Measurements from ENCODE around the gene CDH16.
"Not testable (repeated sequence)": the region's sequence is repeated elsewhere in the genome, so short reads cannot be mapped to it uniquely, and the experiment has no call there.

CDH16 gene, protein sequence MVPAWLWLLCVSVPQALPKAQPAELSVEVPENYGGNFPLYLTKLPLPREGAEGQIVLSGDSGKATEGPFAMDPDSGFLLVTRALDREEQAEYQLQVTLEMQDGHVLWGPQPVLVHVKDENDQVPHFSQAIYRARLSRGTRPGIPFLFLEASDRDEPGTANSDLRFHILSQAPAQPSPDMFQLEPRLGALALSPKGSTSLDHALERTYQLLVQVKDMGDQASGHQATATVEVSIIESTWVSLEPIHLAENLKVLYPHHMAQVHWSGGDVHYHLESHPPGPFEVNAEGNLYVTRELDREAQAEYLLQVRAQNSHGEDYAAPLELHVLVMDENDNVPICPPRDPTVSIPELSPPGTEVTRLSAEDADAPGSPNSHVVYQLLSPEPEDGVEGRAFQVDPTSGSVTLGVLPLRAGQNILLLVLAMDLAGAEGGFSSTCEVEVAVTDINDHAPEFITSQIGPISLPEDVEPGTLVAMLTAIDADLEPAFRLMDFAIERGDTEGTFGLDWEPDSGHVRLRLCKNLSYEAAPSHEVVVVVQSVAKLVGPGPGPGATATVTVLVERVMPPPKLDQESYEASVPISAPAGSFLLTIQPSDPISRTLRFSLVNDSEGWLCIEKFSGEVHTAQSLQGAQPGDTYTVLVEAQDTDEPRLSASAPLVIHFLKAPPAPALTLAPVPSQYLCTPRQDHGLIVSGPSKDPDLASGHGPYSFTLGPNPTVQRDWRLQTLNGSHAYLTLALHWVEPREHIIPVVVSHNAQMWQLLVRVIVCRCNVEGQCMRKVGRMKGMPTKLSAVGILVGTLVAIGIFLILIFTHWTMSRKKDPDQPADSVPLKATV

DNA sequence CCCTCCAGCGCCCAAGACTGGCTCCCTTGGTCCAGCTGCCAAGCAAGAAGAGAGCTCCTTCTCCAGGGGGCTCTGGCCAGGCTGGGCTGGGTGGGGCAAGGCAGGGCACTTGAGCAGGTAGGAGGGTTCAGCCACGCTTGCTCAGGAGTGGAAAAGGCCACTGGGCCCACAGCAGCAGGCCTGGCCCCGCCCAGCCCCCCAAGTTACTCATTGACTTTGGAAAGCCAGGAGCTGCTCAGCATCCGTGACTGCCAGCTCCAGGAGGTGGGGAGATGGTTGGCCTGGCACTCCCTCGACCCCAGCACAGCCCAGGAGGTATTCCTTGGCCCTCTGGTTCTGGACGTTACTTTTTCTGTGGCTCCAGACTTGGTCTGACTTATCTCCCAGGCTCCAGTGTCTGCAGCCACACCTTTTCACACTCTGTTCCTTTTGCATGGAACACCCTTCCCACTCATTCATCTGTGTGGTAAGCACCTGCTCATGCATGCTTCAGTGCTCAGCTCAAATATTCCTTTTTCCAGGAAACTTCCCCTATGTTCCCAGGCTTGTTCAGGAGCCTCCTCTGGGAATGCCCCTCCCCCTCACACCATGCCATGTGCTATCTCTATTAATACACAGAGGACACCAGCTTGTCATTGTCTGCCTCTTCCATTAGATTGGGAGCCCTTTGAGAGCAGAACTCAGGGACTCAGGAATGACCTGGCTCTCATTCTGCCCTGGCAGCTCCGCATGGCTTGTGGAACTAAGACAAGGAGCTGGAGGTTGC is at the start of gene CDH16:
Gene CDH16, minus strand, starts transcription at position 83 of the 766 bp plus-strand sequence. CDS start 820 bp downstream, outside the sequence.
- no peak for DNase-seq

DNA sequence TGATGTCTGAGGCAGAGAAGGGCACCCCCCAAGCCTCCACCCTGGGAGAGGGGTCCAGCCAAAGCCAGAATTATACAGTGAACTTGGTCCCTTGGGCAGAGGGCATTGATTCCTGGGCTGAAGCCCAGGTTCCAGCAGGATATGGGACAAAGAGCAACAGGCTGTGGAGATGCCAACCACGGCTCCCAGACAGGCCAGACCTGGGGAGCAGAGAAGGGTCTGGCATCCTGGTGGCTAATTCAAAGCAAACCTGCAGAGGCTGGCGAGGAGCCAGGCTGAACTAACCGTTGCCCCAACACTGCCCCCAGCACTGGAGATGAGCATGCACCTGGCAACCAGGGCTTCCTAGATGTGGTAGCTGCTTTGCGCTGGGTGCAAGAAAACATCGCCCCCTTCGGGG is 45.4 kb upstream of the CDH16 start:
- no peak for DNase-seq

DNA sequence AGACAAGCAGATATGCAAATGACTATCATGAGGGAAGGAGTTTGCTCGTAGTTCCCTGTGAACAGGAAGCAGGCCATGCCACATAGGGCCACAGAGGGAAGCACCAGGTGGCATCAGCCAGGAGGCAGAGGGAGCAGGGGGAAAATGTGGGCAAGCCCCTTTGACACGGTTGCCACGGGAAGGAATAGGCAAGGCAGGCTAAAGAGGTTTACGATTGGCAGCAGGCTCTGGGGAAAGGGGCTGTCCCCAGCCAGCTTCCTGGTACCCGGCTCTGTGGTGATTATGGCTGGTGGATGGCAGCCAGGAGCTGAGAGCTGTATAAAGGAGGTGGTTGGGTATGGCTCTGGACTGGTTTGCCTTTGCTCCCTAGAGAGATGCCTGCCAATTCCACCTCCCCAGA is 43.2 kb upstream of the CDH16 start:
- DNase-seq: no peak

DNA sequence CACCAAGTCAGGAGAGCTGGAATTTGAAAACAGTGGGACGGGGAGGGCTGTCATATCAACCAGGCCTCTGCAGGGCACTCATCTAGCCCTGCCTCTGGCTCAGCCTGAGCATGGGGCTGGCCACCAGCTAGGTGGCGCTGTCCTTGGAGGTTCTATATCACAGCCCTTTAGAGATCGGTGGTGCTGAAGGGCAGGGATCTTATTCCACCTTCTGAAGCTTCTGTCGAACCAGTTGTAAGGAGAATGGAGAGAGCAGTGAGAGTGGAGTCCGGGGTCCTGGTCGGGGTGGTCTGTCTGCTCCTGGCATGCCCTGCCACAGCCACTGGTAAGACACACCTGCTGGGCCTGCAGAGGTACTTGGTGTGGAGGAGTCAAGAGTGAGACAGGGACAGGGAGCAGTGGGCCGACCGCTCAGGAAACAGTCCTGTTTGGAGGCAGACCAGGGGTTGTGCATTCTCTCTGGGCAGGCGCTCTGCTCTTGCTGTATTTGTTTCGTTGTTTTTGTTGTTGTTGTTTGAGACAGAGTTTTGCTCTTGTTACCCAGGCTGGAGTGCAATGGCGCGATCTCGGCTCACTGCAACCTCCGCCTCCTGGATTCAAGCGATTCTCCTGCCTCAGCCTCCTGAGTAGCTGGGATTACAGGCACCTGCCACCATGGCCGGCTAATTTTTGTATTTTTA is 42.5 kb upstream of the CDH16 start, which contains the start of gene CES3:
Gene CES3, plus strand, starts transcription at position 202 of the 680 bp plus-strand sequence. Its CDS starts 42 bp downstream, at position 244.
- no peak for DNase-seq

DNA sequence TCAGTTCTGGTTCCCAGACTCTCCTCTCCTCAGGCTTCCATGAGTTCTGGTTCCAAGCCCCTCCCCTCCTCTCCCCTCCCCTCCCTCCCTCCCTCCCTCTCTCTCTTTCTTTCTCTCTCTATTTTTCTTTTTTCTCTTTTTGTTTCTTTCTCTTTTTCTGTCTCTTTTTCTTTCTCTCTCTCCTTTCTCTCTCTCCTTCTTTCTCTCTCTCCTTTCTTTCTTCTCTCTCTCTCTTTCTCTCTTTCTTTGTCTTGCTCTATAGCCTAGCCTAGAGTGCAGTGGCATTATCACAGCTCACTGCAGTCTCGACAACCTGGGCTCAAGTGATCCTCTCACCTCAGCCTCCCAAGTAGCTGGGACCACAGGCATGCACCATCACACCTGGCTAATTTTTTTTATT is 41.6 kb upstream of the CDH16 start:
- no peak for DNase-seq

DNA sequence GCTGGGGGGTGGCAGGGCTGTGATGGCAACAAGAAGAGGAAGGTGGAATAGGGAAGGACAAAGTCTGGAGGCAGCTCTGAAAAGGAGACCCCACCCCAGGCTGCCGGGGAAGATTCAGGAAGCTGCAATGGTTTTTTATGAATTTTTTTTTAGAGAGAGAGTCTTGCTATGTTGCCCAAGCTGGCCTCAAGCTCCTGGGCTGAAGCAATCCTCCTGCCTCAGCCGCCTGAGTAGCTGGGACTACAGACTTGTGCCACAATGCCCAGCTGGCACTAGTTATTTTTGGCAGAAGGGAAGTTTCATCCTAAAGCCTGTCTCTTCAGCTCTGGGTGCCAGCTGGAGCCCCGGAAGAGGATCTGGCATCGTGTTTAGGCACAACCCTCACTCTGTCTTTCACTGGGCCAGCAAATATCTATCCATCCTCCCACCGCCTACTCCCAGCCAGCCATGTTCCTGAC is 41.0 kb upstream of the CDH16 start:
- DNase-seq: no peak

DNA sequence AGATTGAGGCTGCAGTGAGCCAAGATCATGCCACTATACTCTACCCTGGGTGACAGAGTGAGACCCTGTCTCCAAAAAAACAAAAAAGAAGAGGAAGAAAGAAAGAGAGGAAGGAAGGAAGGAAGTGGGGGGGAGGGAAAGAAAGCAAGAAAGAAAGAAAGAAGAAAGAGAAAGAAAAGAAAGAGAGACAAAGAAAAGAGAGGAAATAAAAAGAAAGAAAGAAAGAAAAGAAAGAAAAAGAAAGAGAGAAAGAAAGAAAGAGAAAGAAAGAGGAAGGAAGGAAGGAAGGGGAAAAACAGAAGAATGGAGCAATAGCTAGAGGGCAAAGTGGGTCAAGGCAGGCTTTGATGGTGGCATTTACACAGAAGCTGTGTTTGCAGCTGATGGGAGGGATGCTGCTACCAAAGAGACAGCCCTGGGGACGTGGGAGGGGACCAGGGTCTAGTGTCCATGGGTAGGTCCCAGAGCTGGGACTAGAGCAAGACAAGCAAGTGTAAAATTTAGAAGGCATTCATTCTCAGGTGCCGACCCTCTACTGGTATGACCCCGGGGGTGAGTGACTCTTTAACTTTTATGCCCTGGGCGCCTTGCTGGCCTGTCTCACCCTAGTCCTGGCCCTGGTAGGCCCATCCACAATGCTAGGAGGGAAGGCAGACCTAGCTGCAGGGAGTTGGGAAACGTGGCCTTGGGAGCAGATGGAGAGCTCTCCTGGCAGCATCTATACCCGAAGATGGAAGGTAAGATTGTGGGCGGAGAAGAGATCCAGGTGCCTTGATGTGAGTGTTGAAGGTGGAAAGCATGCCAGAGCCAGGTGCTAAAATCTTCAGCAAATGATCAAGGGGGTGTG is 40.4 kb upstream of the CDH16 start:
- DNase-seq: no peak

DNA sequence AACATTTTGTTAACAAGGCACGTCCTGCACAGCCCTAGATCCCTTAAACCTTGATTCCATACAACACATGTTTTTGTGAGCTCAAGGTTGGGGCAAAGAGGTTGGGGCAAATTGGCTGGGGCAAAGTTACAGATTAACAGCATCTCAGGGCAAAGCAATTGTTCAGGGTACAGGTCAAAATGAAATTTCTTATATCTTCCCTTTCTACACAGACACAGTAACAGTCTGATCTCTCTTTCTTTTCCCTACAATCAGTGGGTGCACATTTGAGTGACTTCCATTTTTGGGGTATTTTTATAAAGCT is 37.4 kb upstream of the CDH16 start:
- DNase-seq: not testable (repeated sequence)

DNA sequence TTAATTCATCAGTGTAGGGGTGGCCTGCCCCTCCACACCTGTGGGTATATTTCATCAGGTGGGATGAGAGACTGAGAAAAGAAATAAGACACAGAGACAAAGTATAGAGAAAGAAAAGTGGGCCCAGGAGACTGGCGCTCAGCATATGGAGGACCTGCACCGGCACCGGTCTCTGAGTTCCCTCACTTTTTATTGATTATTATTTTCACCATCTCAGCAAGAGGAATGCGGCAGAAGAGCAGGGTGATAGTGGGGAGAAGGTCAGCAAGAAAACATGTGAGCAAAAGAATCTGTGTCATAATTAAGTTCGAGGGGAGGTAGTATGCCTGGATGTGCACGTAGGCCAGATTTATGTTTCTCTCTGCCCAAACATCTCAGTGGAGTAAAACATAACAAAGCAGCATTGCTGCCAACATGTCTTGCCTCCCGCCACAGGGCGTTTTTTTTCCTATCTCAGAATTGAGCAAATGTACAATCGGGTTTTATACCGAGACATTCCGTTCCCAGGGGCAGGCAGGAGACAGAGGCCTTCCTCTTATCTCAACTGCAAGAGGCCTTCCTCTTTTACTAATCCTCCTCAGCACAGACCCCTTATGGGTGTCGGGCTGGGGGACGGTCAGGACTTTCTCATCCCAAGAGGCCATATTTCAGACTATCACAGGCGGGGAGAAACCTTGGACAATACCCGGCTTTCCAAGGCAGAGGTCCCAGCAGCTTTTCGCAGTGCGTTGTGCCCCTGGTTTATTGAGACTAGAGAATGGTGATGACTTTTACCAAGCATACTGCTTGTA is 36.9 kb upstream of the CDH16 start:
- not testable (repeated sequence) for DNase-seq

DNA sequence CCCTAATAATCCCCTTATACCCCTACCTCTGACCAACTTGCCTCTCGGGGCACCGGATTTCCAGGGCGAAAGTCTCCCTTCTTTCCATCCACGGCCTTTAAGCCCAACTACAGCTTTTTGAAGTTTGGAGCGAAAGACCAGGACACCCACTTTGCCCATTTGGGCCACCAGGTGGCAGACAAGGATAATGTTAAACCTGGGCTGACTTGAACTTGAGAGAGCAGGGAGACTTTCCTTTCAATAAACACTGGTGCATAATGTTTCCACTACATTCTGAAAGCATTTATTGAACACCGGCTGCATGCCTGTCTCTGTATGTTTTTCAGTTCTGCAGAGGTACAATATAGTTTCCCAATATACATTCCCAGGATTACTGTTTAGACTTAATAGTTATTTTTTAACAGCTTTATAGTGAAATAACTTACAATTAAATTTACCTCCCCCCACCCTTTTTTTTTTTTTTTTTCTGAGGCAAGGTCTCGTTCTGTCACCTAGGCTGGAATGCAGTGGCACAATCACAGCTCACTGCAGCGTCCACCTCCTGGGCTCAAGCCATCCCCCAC is 35.5 kb upstream of the CDH16 start:
- no peak for DNase-seq

DNA sequence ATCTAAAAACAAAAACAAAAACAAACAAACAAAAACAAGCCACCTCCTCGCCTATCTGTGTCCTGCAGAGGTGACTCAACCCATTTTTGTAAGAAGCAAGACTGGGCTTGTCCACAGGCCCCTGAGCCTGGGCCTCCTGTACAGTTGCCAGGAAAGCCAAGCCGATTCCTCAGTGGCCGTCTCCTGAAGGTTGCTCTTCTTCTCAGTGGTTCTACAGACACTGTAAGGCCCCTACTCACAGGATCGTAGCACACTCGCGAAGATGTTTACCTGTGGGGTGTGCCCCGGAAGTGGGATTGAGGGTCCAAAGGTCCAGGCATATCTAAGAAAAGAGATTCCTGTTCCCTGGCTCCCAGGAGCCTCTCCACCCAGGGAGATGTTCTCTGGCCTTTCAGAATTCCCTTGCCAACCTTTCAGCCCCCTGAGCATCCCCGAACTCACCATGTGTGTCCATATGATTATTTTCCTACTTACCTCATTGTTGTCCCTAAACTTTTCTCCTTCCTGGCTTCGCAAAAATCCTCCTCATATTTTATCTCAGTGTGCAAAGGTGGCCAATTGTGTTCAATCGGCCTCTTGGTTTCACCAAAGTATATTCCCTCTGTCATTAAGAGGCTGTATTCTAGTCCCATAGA is 34.9 kb upstream of the CDH16 start:
- no peak for DNase-seq

DNA sequence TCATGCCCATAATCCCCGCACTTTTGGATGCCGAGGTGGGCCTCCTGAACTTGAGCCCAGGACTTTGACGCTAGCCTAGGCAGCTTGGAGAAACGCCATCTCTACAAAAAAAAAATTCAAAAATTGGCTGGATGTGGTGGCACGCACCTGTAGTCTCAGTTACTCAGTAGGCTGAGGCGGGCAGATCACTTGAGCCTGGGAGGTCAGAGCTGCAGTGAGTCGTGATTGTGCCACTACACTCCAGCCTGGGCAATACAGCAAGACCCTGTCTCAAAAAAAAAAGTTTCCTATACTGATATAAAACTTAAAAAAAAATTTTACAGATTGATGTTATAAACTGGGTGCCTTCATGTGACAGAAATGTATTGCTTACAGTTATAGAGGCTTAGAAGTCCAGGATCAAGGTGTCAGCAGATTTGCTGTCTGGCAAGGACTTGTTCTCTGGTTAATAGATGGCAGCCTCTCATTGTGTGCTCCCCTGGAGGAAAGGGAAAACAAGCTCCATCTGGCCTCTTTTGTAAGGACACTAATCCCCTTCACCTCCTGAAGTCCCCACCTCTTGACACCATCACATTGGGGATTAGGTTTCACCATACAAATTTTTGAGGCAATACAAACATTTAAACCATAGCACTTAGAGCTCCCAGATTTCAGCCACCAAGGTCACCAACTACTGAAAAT is 33.9 kb upstream of the CDH16 start:
- DNase-seq: no peak

DNA sequence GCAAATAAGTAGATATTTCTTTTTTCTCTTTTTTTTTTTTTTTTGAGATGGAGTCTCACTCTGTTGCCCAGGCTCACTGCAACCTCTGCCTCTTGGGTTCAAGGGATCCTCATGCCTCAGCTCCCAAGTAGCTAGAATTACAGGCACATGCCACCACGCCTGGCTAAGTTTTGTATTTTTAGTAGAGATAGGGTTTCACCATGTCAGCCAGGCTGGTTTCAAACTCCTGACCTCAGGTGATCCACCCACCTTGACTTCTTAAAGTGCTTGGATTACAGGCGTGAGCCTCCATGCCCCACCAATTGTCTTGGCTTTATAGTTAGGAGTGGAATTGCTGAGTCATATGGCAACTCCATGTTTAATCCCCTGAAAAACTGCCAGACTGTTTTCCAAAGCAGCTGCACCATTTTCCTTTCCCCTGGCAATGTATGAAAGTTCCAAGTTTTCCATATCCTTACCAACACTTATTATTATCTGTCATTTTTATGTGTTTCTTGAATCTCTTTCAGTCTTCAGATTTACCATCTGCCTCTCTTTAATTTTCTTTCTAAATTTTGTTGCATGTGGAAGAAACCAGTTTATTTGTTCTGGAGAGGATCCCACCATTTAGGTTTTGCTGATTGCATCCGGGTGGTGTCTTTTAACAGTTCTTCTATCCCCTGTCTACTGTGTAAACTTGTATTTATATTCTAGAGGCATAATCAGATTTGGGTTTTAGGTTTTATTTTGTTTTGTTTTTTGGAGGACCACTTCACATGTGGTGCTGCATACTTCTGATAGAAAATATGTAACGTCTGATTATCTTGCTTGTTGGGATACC is 32.5 kb upstream of the CDH16 start:
- no peak for DNase-seq

DNA sequence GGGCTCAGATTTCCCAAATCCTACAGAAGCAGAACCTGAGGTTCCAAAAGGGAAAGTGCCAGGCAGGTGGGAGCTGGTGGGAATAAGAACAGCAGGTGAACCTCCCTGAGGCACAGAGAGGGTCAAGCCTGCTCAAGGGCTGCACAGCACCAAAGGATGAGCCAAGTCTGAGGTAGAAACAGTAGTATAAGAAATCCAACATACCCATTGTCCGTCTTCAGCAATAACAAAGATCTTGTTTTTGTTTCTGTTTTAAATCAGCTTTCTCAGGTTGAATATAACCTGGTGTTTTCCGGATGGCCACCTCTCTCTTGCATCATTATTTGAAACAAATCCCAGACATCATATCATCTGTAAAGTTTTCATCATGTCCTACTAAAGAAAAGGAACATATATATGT is 31.8 kb upstream of the CDH16 start:
- no peak for DNase-seq

DNA sequence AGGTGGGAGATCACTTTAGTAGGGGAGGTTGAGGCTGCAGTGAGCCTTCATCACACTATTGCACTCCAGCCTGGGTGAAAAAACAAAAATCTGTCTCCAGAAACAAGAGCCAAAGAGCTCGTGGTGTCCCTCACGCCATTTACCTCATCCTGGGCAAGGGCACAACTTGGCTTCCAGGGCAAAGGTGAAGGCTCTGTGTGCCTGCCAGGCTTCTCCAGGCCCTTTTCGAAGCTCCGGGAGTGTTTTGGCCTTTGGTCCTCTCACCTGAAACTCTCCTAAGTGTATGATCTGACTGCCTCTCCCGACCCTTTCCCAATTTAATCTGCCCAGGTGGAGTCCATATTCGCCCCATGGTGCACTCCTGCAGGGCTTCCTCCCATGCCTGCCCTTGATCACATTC is 30.8 kb upstream of the CDH16 start:
- DNase-seq: no peak

DNA sequence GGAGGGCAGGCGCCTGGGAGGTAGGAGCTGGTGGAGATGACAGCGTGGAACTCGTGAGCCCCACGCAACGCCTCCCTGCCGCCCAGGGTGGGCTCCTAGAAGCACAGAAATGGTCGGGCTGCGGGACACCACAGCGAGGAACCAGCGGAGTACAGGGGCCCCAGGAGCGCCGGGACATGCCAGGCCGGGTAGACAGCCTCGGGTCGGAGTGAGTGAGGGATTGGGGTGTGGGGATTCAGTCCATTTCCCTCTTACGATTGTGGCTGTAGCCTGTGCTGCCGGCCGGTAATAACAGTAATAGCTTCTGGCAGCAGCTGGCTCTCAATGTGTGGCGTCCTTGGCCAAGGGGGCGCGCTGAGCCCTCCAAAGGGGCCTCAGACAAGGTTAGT is 30.1 kb upstream of the CDH16 start:
- DNase-seq: no peak

DNA sequence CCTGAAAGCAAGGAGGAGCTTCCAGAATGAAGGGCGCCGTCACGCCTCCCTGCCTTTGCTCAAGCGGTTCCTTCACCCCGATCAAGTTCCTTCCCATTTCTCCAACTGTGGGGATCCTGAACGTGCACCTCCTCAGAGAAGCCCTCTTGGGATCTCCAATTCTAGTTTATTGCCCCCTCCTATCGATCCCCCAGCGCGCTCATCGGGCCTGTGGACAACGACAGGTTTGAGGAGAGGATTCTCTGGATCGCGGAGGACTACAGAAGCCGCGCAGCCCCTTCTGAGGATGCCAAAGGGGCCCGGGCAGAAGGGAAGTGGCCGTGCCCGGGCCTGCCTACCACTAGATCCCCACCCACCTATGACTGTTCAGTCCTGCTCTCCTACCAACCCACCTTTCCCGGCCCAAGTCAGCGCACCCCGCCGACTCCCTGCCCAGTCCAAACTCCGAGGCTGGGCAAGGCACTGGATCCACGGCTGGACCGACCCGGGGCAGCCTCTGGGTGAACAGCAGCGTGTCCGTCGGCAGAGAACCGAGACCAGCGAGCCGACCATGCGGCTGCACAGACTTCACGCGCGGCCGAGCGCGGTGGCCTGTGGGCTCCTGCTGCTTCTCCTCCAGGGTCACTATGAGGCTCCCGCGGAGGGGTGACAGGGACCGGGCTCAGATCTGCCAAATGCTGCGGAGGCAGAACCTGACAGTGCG is 29.6 kb upstream of the CDH16 start:
- DNase-seq: no peak

Measured in DMS79 (cell line).